GM19099 (cell line): ENCODE results near the gene LAPTM5.

Source experiments
- POLR2A ChIP-seq: IDR thresholded peaks from 3 replicates; pipeline ENCODE4 v1.6.1; 2011; ENCODE audit warnings: low read depth; ENCODE audit not compliant: insufficient read length; ENCODE audit errors: extremely low read depth

Gene LAPTM5

GRCh38 chr1:30691480-30691879, 66.1 kb downstream of the LAPTM5 start:
- TF ChIP-seq POLR2A = no peak

GRCh38 chr1:30689901-30690645, 67.5 kb downstream of the LAPTM5 start:
- no peak for TF ChIP-seq POLR2A

GRCh38 chr1:30688920-30689794, 68.4 kb downstream of the LAPTM5 start:
- no peak for TF ChIP-seq POLR2A

- TF ChIP-seq POLR2A = no peak
These were observed 69.7 kb downstream of the LAPTM5 start for GRCh38 chr1:30687886-30688285.

- no peak for TF ChIP-seq POLR2A
These were observed 71.2 kb downstream of the LAPTM5 start for GRCh38 chr1:30686236-30686935.

- TF ChIP-seq POLR2A = no peak
These were observed 71.8 kb downstream of the LAPTM5 start for GRCh38 chr1:30685796-30686165.

DNA sequence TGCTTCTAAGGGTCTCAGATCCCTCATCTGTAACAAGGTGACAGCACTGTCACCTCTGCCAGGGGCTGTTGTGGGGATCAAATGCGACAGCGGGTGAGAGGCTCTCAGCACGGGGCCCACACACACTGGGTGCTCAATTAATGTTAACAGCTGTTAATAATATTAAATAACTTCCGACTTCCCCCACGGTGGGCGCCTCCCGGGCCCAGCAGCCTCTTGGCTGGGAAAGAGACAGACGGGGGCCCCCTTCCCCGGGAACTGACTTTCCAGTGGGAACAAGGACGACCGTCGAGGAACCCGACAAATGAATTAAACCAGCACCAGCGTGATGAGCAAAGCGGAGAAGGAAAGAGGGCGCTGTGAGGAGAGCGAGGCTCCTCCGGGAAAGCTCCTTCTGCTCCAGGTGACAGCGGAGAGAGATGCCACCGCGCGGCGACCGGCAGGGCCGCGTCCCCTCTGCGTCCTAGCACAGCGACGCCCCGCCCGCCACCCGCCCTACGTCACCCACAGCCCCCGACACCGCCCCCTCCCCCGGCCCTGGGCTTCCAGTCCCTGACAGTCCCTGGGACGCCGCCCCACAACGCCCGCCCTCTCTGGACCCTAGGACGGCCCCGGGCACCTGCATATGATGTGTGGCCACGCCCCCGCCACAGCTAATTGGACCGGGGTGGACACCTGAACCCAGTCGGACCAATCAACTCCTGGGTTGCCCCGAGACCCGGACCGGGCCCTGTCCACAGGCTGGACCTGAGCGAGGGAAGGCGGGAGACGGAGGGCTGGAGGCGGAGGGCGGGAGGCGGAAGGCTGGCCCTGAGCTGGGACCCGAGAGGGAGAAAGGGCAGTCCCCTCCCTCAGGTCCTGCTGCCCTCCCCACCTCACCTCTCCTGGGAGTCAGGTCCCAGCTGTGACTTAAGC, 72.4 kb downstream of the LAPTM5 start:
- TF ChIP-seq POLR2A = no peak

DNA sequence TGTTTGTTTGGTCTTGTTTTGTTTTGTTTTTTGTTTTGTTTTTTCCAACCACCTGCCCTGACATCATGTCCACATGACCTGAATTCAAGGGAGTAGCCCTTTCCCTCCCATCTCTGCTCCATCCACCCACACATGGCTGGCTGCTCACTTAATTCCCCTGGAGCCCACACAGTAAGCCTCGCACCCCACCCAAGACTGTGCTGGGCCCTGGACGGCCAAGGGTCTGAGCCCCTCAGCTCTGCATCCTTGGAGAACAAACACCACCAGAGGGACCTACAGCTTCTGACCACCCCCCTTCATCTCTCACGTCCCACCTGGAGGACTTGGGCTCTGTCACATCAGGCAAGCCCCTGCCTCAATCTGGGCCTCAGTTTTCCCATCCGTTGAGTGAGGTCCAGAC, 73.3 kb downstream of the LAPTM5 start:
- TF ChIP-seq POLR2A = no peak

- TF ChIP-seq POLR2A = no peak
These were observed 73.9 kb downstream of the LAPTM5 start for GRCh38 chr1:30683699-30684098.
